ENCODE data around the gene CALHM6. TPM values are rescaled to one million over a fixed set of nuclear protein-coding genes. Genes with fewer than 3 reads are reported as not detected.

Gene CALHM6
- total and polyA plus RNA-seq, 4 donors: 2.0 to 22.4 (median 6.2) TPM

DNA sequence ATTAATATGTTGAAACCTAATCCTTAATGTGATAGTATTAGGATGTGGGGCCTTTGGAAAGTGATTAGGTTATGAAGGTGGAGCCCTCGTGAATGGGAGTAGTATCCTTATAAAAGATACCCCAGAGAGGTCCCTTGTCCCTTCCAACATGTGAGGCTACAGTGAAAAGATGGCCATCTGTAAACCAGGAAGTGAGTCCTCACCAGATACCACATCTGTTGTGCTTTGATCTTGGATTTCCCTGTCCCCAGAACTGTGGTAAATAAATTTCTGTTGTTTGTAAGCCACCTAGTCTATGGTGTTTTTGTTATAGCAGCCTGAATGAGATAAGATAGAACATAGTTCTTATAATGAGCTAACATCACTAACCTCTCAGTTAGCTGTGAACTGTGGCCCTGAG, 16.6 kb upstream of the CALHM6 start:
- no peak for TF ChIP-seq EGR1 (IDR thresholded peaks at IDR 0.05; ENCODE audit: low read depth in 2 of 2)
- no peaks in the 10 kb centered on the region for H3K27me3 ChIP-seq (ENCODE audit: control insufficient read depth in 4 of 4, insufficient read depth in 4 of 4, low read length in 3 of 4)
- H3K27ac ChIP-seq (ENCODE audit: low read depth in 1 of 2, low read length in 2 of 2): no peak overlapping the region
- no peaks in the 10 kb centered on the region for H3K36me3 ChIP-seq (ENCODE audit: control insufficient read depth in 4 of 4, insufficient read depth in 3 of 4, low read depth in 1 of 4, low read length in 3 of 4)
- H3K4me3 ChIP-seq (ENCODE audit: low read depth in 1 of 3, low read length in 3 of 3): no peak overlapping the region
- H3K9me3 ChIP-seq (ENCODE audit: control insufficient read depth in 4 of 4, low read length in 3 of 4): no peaks in the 10 kb centered on the region
- peaks cover 0 to 6% (median 0%) of the 10 kb centered on the region in 4 donors for H3K4me1 ChIP-seq (ENCODE audit: control insufficient read depth in 4 of 4, insufficient read depth in 4 of 4, low read length in 3 of 4)
- DNase-seq (ENCODE audit: low spot score): no peak
- WGBS: 92% methylated on average over 1 of the region's 1 CpG
- no peak overlapping the region for H3K9ac ChIP-seq (ENCODE audit: low read depth in 1 of 2, low read length in 2 of 2)

DNA sequence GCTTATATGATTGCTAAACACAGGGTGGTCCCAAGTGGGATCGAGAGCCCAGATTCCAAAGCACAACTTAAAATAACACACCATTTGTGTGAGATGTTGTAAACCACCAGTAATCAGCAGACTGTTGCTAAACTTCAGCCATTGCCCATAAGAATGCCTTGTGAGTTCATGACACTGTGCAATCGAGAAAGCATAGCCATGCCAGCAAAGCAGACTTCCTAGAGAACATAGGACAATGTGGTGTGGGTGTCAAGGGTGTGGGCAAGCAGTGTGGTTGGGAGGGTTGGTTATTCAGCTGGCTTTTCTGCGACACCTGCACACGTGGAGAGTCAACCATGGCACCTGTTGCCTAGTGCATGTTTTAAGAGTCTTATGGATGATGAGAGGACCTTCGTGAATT, 16.1 kb upstream of the CALHM6 start:
- Histone ChIP-seq H3K36me3 (ENCODE audit: control insufficient read depth in 4 of 4, insufficient read depth in 3 of 4, low read depth in 1 of 4, low read length in 3 of 4) (no peaks in the 10 kb centered on the region), H3K9me3 (ENCODE audit: control insufficient read depth in 4 of 4, low read length in 3 of 4) (no peaks in the 10 kb centered on the region), H3K4me3 (ENCODE audit: low read depth in 1 of 3, low read length in 3 of 3) (no peak overlapping the region), H3K4me1 (ENCODE audit: control insufficient read depth in 4 of 4, insufficient read depth in 4 of 4, low read length in 3 of 4) (peaks cover 0 to 6% (median 0%) of the 10 kb centered on the region in 4 donors), H3K27ac (ENCODE audit: low read depth in 1 of 2, low read length in 2 of 2) (no peak overlapping the region), H3K27me3 (ENCODE audit: control insufficient read depth in 4 of 4, insufficient read depth in 4 of 4, low read length in 3 of 4) (no peaks in the 10 kb centered on the region), H3K9ac (ENCODE audit: low read depth in 1 of 2, low read length in 2 of 2) (no peak overlapping the region)
- TF ChIP-seq RAD21 (IDR thresholded peaks at IDR 0.05): no peak
- TF ChIP-seq, protein P1, sequence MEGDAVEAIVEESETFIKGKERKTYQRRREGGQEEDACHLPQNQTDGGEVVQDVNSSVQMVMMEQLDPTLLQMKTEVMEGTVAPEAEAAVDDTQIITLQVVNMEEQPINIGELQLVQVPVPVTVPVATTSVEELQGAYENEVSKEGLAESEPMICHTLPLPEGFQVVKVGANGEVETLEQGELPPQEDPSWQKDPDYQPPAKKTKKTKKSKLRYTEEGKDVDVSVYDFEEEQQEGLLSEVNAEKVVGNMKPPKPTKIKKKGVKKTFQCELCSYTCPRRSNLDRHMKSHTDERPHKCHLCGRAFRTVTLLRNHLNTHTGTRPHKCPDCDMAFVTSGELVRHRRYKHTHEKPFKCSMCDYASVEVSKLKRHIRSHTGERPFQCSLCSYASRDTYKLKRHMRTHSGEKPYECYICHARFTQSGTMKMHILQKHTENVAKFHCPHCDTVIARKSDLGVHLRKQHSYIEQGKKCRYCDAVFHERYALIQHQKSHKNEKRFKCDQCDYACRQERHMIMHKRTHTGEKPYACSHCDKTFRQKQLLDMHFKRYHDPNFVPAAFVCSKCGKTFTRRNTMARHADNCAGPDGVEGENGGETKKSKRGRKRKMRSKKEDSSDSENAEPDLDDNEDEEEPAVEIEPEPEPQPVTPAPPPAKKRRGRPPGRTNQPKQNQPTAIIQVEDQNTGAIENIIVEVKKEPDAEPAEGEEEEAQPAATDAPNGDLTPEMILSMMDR (IDR thresholded peaks at IDR 0.05; ENCODE audit: low read depth, low read length, missing input control): no peak
- no peak for TF ChIP-seq GABPA (IDR thresholded peaks at IDR 0.05 in 1 of 2, conservative IDR thresholded peaks at IDR 0.05 in 1 of 2)
- TF ChIP-seq HNF4G (IDR thresholded peaks at IDR 0.05): no peak
- TF ChIP-seq RXRA (IDR thresholded peaks at IDR 0.05): no peak
- TF ChIP-seq, protein P2, sequence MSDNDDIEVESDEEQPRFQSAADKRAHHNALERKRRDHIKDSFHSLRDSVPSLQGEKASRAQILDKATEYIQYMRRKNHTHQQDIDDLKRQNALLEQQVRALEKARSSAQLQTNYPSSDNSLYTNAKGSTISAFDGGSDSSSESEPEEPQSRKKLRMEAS (IDR thresholded peaks at IDR 0.05): no peak
- no peak for TF ChIP-seq SP1 (IDR thresholded peaks at IDR 0.05)
- TF ChIP-seq HNF4A (conservative IDR thresholded peaks at IDR 0.05): no peak
- TF ChIP-seq ATF3 (IDR thresholded peaks at IDR 0.05): no peak
- TF ChIP-seq NR2F2 (IDR thresholded peaks at IDR 0.05): no peak
- TF ChIP-seq EGR1 (IDR thresholded peaks at IDR 0.05; ENCODE audit: low read depth in 2 of 2): no peak
- no peak for TF ChIP-seq YY1 (IDR thresholded peaks at IDR 0.05)
- DNase-seq (ENCODE audit: low spot score): no peak
- 81% methylated on average over 5 of the region's 5 CpGs for WGBS

- TF ChIP-seq HNF4A (conservative IDR thresholded peaks at IDR 0.05) (no peak), FOXA1 (IDR thresholded peaks at IDR 0.05) (no peak)
- H3K4me1 ChIP-seq (ENCODE audit: control insufficient read depth in 4 of 4, insufficient read depth in 4 of 4, low read length in 3 of 4): peaks cover 0 to 9% (median 0%) of the 10 kb centered on the region in 4 donors
- DNase-seq (ENCODE audit: low spot score): no peak
- H3K36me3 ChIP-seq (ENCODE audit: control insufficient read depth in 4 of 4, insufficient read depth in 3 of 4, low read depth in 1 of 4, low read length in 3 of 4): no peaks in the 10 kb centered on the region
- no peak overlapping the region for H3K4me3 ChIP-seq (ENCODE audit: low read depth in 1 of 3, low read length in 3 of 3)
- H3K9me3 ChIP-seq (ENCODE audit: control insufficient read depth in 4 of 4, low read length in 3 of 4): no peaks in the 10 kb centered on the region
- no peaks in the 10 kb centered on the region for H3K27me3 ChIP-seq (ENCODE audit: control insufficient read depth in 4 of 4, insufficient read depth in 4 of 4, low read length in 3 of 4)
- H3K9ac ChIP-seq (ENCODE audit: low read depth in 1 of 2, low read length in 2 of 2): no peak overlapping the region
- no peak overlapping the region for H3K27ac ChIP-seq (ENCODE audit: low read depth in 1 of 2, low read length in 2 of 2)
- WGBS: 76% methylated on average over 1 of the region's 1 CpG
Measured at GRCh38 chr6:116446399-116446798, 14.8 kb upstream of the CALHM6 start.

DNA sequence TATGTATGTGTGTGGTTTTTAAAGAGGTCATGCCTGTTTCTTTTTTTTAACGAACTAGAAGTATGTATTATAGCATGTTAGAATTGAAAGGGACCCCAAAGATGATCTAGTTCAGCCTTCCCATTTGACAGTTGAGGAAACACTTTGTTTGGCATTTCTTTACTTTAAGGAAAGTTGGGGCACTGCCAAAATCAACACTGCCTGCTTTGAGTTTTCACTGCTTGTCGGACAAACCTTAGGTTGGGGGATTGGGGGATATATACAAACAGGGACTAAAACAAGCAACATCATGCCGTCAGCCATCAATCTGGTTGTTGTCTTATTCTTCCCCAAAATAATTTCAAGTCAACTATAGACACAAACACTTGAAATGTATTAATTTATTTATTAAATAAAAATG, 14.1 kb upstream of the CALHM6 start:
- WGBS: 55% methylated on average over 3 of the region's 3 CpGs
- peaks cover 0 to 9% (median 0%) of the 10 kb centered on the region in 4 donors for H3K4me1 ChIP-seq (ENCODE audit: control insufficient read depth in 4 of 4, insufficient read depth in 4 of 4, low read length in 3 of 4)
- no peak for DNase-seq (ENCODE audit: low spot score)
- no peak overlapping the region for H3K27ac ChIP-seq (ENCODE audit: low read depth in 1 of 2, low read length in 2 of 2)
- no peak overlapping the region for H3K4me3 ChIP-seq (ENCODE audit: low read depth in 1 of 3, low read length in 3 of 3)
- no peaks in the 10 kb centered on the region for H3K9me3 ChIP-seq (ENCODE audit: control insufficient read depth in 4 of 4, low read length in 3 of 4)
- H3K27me3 ChIP-seq (ENCODE audit: control insufficient read depth in 4 of 4, insufficient read depth in 4 of 4, low read length in 3 of 4): no peaks in the 10 kb centered on the region
- H3K9ac ChIP-seq (ENCODE audit: low read depth in 1 of 2, low read length in 2 of 2): no peak overlapping the region
- no peaks in the 10 kb centered on the region for H3K36me3 ChIP-seq (ENCODE audit: control insufficient read depth in 4 of 4, insufficient read depth in 3 of 4, low read depth in 1 of 4, low read length in 3 of 4)
- TF ChIP-seq, protein P3, sequence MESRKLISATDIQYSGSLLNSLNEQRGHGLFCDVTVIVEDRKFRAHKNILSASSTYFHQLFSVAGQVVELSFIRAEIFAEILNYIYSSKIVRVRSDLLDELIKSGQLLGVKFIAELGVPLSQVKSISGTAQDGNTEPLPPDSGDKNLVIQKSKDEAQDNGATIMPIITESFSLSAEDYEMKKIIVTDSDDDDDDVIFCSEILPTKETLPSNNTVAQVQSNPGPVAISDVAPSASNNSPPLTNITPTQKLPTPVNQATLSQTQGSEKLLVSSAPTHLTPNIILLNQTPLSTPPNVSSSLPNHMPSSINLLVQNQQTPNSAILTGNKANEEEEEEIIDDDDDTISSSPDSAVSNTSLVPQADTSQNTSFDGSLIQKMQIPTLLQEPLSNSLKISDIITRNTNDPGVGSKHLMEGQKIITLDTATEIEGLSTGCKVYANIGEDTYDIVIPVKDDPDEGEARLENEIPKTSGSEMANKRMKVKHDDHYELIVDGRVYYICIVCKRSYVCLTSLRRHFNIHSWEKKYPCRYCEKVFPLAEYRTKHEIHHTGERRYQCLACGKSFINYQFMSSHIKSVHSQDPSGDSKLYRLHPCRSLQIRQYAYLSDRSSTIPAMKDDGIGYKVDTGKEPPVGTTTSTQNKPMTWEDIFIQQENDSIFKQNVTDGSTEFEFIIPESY (IDR thresholded peaks at IDR 0.05): no peak
- TF ChIP-seq NR2F2 (IDR thresholded peaks at IDR 0.05) (no peak), YY1 (IDR thresholded peaks at IDR 0.05) (no peak), FOXA1 (IDR thresholded peaks at IDR 0.05) (no peak), RXRA (IDR thresholded peaks at IDR 0.05) (no peak), GABPA (IDR thresholded peaks at IDR 0.05 in 1 of 2, conservative IDR thresholded peaks at IDR 0.05 in 1 of 2) (no peak)
- TF ChIP-seq, protein P2 (IDR thresholded peaks at IDR 0.05): no peak
- TF ChIP-seq, protein P1 (IDR thresholded peaks at IDR 0.05; ENCODE audit: low read depth, low read length, missing input control): no peak

Data from liver (tissue), 9 donors.